Measurements from ENCODE around the gene PDLIM5. TPM values are rescaled to one million over a fixed set of nuclear protein-coding genes. Genes with fewer than 3 reads are reported as not detected.

PDLIM5 gene
- total RNA-seq, 1 experiment from 2014 or later = 44.7 TPM

DNA sequence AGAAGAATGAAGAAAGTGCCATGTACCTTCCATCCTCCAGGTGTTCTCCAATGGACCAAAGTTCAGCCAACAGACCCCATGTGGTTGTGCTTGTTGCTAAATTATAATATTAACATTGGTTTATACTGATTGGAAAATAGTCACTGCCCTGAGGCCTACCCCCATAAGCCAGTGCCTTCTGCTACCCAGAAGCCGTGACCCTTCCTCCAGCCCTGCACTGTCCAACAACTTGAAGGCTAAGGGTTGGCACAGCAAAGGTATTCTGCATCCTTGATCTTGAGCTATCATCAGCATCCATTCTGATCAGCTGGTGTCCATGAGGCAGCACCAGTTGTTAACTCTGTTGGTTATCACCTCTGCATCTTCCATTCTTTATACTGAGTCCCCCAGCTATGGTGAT lies 239.8 kb downstream of the PDLIM5 start:
- no TSS peak for BruUV-seq (replicated peaks)
- in situ Hi-C loops (cut with HindIII; ENCODE audit: low pct_unique_long_range_greater_than_20kb, low sequenced_read_pairs) = no loop called here

DNA sequence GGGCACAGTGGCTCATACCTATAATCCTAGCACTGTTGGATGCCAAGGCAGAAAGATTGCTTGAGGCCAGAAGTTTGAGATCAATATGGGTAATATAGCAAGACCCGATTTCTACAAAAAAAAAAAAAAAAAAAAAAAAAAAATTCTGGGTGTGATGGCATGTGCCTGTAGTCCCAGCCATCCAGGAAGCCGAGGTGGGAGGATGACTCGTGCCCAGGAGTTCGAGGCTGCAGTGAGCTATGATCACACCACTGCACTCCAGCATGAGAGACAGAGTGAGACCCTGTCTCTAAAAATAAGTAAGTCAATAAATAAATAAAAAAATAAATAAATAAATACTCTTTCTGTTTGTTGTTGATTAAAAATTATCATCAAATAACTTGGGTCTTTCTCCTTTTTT lies 243.6 kb downstream of the PDLIM5 start:
- H3K36me3 ChIP-seq (ENCODE audit: control insufficient read depth, insufficient read depth, low read length) = no peaks in the 10 kb centered on the region
- ATAC-seq = no peak
- no peaks in the 10 kb centered on the region for H3K4me1 ChIP-seq (ENCODE audit: control insufficient read depth, insufficient read depth, low read length)
- no peak for DNase-seq (ENCODE audit: low read depth, low spot score)
- in situ Hi-C loops (cut with HindIII; ENCODE audit: low pct_unique_long_range_greater_than_20kb, low sequenced_read_pairs) (no loop called here), intact Hi-C loops (cut with micrococcal nuclease; ENCODE audit: unreplicated experiment) (no loop called here)
- H3K27me3 ChIP-seq (ENCODE audit: control insufficient read depth, insufficient read depth, low read length) = no peaks in the 10 kb centered on the region
- TF ChIP-seq TCF7L2 (IDR thresholded peaks at IDR 0.05; ENCODE audit: low read depth, low read length) (no peak), POLR2AphosphoS5 (IDR thresholded peaks at IDR 0.05; ENCODE audit: low read depth, low read length) (no peak), SIN3A (IDR thresholded peaks at IDR 0.05; ENCODE audit: borderline replicate concordance, insufficient read depth, low read depth, low read length) (no peak)
- TF ChIP-seq, protein P1, sequence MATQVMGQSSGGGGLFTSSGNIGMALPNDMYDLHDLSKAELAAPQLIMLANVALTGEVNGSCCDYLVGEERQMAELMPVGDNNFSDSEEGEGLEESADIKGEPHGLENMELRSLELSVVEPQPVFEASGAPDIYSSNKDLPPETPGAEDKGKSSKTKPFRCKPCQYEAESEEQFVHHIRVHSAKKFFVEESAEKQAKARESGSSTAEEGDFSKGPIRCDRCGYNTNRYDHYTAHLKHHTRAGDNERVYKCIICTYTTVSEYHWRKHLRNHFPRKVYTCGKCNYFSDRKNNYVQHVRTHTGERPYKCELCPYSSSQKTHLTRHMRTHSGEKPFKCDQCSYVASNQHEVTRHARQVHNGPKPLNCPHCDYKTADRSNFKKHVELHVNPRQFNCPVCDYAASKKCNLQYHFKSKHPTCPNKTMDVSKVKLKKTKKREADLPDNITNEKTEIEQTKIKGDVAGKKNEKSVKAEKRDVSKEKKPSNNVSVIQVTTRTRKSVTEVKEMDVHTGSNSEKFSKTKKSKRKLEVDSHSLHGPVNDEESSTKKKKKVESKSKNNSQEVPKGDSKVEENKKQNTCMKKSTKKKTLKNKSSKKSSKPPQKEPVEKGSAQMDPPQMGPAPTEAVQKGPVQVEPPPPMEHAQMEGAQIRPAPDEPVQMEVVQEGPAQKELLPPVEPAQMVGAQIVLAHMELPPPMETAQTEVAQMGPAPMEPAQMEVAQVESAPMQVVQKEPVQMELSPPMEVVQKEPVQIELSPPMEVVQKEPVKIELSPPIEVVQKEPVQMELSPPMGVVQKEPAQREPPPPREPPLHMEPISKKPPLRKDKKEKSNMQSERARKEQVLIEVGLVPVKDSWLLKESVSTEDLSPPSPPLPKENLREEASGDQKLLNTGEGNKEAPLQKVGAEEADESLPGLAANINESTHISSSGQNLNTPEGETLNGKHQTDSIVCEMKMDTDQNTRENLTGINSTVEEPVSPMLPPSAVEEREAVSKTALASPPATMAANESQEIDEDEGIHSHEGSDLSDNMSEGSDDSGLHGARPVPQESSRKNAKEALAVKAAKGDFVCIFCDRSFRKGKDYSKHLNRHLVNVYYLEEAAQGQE (IDR thresholded peaks at IDR 0.05; ENCODE audit: insufficient read depth in 1 of 2, low read depth in 2 of 2, low read length in 1 of 2) = no peak
- TF ChIP-seq, protein P2, sequence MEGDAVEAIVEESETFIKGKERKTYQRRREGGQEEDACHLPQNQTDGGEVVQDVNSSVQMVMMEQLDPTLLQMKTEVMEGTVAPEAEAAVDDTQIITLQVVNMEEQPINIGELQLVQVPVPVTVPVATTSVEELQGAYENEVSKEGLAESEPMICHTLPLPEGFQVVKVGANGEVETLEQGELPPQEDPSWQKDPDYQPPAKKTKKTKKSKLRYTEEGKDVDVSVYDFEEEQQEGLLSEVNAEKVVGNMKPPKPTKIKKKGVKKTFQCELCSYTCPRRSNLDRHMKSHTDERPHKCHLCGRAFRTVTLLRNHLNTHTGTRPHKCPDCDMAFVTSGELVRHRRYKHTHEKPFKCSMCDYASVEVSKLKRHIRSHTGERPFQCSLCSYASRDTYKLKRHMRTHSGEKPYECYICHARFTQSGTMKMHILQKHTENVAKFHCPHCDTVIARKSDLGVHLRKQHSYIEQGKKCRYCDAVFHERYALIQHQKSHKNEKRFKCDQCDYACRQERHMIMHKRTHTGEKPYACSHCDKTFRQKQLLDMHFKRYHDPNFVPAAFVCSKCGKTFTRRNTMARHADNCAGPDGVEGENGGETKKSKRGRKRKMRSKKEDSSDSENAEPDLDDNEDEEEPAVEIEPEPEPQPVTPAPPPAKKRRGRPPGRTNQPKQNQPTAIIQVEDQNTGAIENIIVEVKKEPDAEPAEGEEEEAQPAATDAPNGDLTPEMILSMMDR (IDR thresholded peaks at IDR 0.05) = no peak
- H3K27ac ChIP-seq (ENCODE audit: low read length) = no peak overlapping the region
- no peaks in the 10 kb centered on the region for H3K9me3 ChIP-seq (ENCODE audit: control insufficient read depth, insufficient read depth, low read depth, low read length)
- no peak overlapping the region for H3K4me3 ChIP-seq (ENCODE audit: low read depth in 2 of 2, low read length in 2 of 2)
- ChIA-PET CTCF (no interaction called here), POLR2A (no interaction called here)
- no TSS peak for BruUV-seq (replicated peaks)

More for the DNA sequence above, 239.8 kb downstream of the PDLIM5 start:
- intact Hi-C loops (cut with micrococcal nuclease; ENCODE audit: unreplicated experiment) = no loop called here
- ChIA-PET CTCF (no interaction called here), POLR2A (no interaction called here)
- Histone ChIP-seq H3K27ac (ENCODE audit: low read length) (no peak overlapping the region), H3K27me3 (ENCODE audit: control insufficient read depth, insufficient read depth, low read length) (no peaks in the 10 kb centered on the region), H3K4me1 (ENCODE audit: control insufficient read depth, insufficient read depth, low read length) (no peaks in the 10 kb centered on the region), H3K9me3 (ENCODE audit: control insufficient read depth, insufficient read depth, low read depth, low read length) (no peaks in the 10 kb centered on the region), H3K36me3 (ENCODE audit: control insufficient read depth, insufficient read depth, low read length) (no peaks in the 10 kb centered on the region), H3K4me3 (ENCODE audit: low read depth in 2 of 2, low read length in 2 of 2) (no peak overlapping the region)
- DNase-seq (ENCODE audit: low read depth, low spot score) = no peak
- ATAC-seq = no peak
- no peak for TF ChIP-seq TCF7L2 (IDR thresholded peaks at IDR 0.05; ENCODE audit: low read depth, low read length)
- no peak for TF ChIP-seq SIN3A (IDR thresholded peaks at IDR 0.05; ENCODE audit: borderline replicate concordance, insufficient read depth, low read depth, low read length)
- TF ChIP-seq POLR2AphosphoS5 (IDR thresholded peaks at IDR 0.05; ENCODE audit: low read depth, low read length) = no peak
- TF ChIP-seq, protein P1 (IDR thresholded peaks at IDR 0.05; ENCODE audit: insufficient read depth in 1 of 2, low read depth in 2 of 2, low read length in 1 of 2) = no peak
- TF ChIP-seq, protein P2 (IDR thresholded peaks at IDR 0.05) = no peak
